Activated naive CD8-positive, alpha-beta T cell treated with anti-CD3 and anti-CD28 coated beads, Interleukin-2, amount 50 U/mL, for 16 hours (primary cell): ENCODE measurements around the gene ALMS1.
"Not testable (repeated sequence)": the region's sequence is repeated elsewhere in the genome, so short reads cannot be mapped to it uniquely, and the experiment has no call there.

Experiments used
- DNase-seq: peaks from one replicate; pipeline ENCODE4 v3.0.0-alpha.2; 2020; ENCODE audit warnings: low read depth, low spot score

ALMS1 gene

DNA sequence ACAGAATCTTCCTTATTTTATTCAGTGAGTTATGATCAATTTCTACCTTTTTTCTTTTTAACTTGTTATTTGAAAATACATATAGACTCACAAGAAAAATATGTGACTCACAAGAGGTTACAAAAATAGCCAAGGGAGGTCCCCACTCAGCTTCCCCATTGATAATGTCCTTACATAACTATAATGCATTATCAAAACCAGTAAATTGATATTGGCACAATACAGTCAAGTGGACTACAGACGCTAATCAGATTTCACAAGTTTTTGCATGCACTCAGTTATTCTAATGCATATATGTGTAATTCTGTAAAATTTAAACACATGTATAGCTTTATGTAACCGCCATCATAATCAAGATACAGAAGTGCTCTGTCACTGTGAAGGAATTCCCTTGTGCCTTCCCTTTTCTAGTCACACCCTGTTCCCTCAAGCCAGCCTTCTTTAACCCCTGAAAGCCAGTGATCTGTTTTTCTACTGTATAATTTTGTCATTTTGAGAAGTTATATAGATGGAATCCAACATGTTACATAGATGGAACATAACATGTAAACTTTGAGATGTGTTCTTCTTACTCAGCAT is 118.4 kb downstream of the ALMS1 start:
- DNase-seq: no peak

DNA sequence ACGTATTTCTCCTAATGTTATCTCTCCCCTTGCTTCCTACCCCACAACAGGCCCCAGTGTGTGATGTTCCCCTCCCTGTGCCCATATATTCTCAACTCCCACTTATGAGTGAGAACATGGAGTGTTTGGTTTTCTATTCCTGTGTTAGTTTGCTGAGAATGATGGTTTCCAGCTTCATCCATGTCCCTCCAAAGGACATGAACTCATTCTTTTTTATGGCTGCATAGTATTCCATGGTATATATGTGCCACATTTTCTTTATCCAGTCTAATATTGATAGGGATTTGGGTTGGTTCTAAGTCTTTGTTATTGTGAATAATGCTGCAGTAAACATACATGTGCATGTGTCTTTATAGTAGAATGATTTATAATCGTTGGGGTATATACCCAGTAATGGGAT is 119.2 kb downstream of the ALMS1 start:
- not testable (repeated sequence) for DNase-seq

DNA sequence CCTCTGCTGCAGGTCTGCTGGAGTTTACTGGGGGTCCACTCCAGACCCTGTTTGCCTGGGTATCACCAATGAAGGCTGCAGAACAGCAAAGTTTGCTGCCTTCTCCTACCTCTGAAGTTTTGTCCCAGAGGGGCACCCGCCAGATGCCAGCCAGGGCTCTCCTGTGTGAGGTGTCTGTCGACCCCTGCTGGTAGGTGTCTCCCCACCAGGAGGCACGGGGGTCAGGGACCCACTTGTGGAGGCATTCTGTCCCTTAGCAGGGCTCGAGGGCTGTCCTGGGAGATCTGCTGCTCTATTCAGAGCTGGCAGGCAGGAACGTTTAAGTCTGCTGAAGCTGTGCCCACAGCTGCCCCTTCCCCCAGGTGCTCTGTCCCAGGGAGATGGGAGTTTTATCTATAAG is 124.8 kb downstream of the ALMS1 start:
- not testable (repeated sequence) for DNase-seq

DNA sequence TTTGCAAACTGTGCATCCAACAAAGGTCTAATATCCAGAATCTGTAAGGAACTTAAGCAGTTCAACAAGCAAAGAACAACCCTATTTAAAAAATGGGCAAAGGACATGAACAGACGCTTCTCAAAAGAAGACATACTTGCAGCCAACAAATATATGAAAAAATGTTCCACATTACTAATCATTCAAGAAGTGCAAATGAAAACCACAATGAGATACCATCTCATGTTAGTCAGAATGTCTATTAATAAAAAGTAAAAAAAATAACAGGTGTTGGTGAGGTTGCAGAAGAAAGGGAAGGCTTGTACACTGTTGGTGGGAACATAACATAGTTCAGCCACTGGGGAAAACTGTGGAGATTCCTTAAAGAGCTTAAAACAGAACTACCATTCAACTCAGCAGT is 130.4 kb downstream of the ALMS1 start:
- no peak for DNase-seq

DNA sequence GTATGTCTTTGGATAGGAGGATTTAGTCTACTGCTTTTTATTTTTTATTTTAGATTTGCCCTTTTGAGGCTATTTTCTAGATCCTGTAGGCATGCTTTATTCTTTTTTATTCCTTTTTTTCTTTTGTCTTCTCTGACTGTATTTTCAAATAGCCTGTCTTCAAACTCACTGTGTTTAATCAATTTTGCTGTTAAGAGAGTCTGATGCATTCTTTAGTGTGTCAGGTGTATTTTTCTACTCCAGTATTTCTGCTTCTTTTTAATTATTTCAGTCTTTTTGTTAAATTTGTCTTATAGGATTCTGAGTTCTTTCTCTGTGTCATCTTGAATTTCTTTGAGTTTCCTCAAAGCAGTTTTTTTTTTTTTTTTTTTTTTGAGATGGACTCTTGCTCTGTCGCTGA is 143.1 kb downstream of the ALMS1 start:
- no peak for DNase-seq

DNA sequence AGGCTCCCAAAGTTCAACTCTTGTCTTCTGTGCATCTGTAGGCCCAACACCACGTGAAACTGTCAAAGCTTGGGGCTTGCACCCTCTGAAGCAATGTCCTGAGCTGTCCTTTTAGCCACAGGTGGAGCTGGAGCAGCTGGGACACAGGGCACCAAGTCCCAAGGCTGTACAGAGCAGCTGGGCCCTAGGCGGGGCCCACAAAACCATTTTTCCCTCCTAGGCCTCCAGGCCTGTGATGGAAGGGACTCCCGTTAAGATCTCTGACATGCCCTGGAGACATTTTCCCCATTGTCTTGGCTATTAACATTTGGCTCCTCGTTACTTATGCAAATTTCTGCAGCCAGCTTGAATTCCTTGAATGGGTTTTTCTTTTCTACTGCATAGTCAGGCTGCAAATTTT is 145.1 kb downstream of the ALMS1 start:
- DNase-seq: not testable (repeated sequence)

DNA sequence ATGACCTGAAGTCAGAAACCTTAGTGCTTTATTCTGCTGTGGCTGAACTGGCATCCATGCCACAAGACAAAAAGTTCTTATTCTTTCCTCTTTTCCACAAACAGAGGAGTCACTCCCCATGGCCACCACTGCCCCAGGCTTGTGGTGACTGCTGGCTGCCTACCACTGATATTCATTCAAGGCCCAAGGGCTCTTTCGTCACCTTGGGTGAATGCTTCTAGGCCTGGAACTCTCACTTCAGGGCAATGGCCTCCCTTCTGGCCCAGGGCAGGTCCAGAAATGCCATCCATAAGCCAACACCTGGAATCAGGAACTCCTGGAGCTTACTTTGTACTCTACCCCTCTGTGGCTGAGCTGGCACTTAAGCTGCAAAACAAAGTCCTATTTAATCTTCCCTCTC is 146.7 kb downstream of the ALMS1 start:
- no peak for DNase-seq

DNA sequence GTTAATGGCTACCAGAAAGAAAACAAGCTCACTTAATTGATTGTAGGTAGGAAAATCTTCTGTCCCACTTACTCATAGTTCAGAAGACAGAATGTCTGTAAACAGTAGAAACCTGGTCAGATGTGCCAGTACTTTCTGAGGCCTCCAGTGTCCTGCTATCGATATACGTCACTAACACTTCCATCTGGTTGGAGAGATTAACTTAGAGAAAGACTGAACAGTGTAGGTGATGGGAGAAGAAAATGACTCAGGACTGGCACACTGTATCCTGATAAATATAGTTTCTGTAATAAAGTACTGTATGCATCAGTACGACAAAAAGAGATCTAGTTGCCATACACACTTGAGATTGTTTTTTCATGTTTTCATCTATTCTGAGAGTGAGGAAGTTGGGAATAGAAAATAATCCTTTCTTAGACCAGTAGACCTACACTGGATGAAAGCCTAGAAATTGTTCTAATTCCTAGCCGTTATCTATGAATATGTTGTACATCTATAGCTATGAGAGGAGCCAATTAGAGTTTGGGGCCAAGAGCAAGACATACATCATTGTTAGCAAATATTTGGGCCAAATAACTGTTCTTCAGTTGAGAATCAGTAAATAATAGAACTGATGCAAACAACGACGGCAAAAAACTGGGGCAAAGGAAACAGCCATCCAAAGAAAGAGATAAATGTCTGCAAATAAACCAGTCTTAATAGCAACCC is 150.7 kb downstream of the ALMS1 start:
- no peak for DNase-seq

DNA sequence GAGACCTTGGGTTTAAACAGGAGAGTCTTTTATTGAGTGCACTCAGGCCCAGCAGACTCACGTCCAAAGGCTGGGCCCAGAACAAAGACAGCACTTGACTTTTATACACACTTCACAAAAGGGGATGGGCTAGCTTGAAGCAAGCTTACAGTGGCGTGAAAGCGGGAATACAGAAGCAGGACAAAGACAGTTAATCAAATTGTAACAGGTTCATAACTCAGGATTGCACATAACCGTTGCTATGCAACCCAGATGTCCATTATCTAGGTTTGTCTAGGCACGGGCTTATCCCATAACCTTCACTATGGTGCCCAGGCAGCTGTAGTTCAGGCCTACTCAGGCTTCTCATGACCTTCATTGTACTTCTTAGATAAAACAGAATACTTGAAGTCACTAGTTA is 175.2 kb downstream of the ALMS1 start:
- not testable (repeated sequence) for DNase-seq

DNA sequence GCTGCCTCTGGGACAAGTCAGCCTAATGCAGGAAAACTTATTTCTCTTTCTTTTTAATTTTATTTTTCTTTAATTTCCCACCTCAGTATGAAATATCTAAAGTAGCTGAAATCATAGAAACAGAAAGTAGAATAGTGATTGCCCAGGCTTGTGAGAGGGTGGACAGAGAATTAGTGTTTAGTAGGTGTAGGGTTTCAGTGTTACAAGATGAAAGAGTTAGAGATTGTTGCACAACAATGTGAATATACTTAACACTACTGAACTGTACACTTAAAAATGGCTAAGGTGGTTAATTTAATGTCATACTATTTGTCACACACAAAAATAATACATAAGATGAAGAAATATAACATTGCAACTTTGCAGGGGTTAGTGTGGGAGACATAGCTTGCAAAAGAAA is 175.8 kb downstream of the ALMS1 start:
- no peak for DNase-seq

DNA sequence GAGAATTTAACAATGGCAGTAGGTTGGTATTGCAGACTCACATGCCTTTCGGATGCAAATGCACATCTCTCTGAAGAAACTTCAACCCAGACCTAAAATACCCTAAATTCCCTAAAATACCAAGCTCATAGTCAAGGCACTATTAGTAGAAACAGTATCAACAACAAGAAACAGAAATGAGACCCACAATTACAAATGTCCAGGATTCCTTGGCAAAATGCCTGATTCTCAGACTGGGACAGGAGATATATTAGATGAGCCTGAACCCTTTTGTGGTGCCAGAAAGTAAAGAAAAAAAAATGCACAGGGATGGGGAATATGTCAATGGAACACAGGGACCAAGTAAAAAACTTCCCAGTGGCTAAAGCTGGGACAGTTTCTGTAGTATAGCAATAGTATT is 179.3 kb downstream of the ALMS1 start:
- no peak for DNase-seq

DNA sequence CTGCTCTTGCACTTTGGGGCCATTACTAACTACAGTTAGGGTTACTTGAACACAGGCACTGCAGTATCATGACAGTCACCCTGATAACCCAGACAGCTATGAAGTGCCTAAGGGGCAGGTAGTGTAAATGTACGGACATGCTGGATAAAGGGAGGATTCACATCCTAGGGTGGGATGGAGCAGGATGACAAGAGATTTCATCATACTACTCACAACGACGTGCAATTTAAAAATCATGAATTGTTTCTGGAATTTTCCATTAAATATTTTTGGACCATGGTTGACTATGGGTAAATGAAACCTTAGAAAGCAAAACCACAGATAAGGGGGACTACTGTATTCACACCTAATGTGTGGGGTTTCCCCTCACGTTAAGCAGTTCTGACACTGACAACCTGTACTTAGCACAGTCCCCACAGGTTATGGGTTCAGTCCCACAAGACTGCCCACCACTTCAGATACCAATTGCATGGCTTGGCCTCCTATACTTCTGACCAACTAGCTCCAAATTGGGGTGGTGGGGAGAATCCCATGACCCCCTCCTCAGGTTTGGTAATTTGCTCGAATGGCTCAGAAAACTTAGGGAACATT is 180.7 kb downstream of the ALMS1 start:
- no peak for DNase-seq

DNA sequence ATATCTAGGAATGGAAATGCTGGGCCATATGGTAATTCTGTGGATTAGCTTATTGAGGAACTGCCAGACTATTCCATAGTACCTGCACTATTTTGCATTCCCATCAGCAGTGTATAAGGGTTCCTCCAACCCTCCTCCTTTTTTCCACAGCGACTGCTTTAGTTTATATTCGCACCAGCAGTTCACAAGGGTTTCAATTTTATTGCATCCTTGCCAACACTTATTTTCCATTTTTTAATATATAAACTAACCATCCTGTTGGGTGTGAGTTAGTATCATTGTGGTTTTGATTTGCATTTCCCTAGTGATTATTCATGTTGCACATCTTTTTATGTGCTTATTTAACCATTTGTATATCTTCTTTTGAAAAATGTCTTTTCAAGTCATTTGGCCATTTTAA is 189.6 kb downstream of the ALMS1 start:
- no peak for DNase-seq

DNA sequence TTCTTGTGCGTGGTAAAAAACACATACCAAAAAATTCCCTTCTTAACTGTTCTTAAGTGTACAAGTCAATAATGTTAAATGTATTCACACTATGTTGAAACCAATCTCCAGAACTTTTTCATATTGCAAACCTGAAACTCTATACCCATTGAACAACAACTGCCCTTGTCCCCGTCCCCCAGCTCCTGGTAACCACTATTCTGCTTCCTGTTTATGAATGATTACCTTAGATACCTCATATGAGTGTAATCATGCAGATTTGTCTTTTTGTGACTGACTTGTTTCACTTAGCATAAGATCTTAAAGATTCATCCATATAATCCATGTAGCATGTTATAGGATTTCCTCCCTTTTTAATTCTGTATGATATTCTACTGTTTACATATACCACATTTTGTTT is 196.7 kb downstream of the ALMS1 start:
- no peak for DNase-seq

DNA sequence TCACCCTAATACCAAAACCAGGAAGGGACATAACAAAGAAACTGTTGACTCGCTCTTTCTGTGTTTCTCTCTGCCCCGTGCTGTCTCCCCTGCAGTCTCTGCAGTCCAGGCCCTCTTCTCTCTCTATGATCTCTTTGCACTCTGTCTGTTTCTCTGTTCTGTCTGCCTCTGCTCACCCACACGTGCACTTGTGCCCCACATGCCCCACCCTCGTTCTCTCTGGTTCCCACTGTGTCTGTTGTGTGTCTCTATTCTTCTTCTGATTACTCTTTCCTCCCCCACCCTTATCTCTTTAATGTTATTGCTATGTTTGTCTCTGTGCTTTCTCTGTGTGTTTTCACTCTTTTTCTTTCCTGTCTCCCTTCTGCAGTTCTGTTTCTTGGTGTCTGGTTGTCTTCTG is 202.5 kb downstream of the ALMS1 start:
- DNase-seq: no peak

DNA sequence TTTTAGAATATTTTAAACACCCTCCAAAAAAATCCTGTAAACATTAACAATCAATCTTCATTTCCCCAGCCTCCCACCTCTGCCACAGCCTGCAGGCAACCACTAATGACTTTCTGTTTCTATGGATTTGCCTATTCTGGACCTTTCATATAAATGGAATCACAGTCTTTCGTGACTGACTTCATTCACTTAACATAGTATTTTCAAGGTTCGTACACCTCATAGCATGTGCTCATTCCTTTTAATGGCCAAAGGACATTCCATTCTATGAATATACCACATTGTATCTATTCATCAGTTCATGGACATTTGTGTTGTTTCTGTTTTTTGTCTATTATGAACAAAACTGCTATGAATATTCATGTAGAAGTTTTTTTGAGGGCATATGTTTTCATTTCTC is 208.0 kb downstream of the ALMS1 start:
- no peak for DNase-seq

DNA sequence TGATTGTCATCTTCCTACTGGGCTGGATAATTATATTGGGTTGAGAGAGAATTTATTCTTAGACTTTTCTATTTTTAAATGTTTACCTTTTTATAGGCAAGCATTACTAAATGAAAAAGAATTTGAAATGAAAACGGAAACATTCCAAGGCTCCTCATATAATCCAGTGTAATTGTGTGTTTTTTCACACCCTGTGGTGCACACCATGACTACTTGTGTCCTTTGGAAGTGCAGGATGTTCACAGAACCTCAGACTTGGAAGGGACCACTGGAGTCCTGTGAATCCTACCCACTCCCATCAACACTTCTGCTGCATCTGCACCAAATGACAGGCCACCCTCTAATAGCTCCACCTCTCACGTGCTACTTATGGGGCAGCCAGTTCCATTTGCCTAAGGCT is 208.6 kb downstream of the ALMS1 start:
- DNase-seq: no peak

DNA sequence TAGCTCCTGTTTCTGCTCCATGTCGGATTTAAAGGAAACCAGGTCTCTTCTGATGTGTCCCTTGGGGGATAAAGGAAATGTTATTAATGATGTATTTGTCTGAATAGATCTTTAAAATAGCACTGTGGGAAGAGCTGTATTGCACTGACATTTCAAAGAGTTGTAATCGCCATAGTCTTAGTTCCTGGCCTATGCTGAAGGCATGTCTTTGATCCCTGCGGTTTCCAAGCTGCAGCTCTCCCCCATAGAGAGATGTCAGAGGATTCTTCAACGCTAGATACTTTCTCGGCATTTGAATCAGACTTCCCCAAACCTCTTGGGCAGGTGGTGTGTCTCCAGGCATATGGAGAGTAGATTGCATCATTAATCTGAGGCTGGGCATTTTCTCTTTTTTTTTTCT is 216.1 kb downstream of the ALMS1 start:
- no peak for DNase-seq

DNA sequence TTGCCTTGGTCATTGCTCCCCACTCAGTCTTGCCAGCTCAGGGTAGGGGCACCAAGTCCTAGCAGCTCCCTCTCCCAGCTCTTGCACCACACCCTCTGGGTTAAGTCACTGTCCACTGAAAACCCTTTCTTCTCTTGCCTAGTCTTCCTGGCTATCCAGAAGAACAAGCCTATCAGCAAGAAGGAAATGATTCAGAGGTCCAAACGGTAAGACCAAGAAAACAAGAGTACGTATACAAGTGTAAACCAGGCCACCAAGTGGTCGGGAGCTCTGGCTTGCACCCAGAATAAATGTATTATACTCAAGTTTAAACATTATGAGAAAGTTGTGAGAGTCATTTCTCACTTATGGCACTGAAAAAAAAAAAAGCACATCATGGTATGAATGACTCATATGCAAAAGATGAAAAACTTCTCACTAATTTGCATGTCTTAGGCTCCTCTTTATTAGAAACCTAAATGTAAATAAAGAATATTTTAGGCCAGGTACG is 217.5 kb downstream of the ALMS1 start:
- not testable (repeated sequence) for DNase-seq

DNA sequence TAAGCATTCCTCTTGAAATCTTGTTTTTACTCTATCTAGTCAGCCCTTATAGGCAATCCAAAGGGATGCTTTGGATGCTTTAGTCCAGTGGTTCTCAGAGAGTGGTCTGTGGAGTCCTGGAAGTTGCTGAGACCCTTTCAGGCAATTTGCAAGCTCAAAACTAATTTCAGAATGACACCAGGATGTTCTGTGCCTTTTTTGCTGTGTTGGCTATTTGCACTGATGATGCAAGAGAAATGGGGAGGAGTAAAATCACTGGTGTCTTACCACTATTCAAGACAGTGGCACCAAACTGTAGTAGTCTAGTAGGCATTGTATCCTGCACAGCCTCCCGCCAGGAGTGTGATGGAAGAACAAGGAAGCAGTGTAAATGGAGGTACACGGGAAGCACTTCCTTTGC is 219.0 kb downstream of the ALMS1 start:
- not testable (repeated sequence) for DNase-seq

DNA sequence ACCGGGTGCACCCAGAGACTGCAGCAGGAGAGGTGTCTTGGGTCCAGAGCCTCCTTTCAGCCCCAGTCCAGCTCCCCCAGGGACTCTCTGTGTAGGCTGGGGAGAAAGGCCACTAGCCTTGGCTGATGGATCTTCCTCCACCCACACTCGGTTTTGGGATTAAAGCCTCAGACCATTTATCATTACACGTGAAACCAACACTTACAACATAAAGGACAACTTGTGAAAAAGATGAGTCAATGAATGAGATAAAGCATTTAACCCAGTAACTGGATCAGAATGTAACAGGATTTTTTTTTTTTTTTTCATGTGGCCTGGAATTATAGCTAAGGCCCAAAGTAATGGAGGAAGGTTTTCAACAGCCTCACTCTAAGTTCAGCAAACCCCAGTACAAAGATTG is 224.5 kb downstream of the ALMS1 start:
- DNase-seq: no peak

DNA sequence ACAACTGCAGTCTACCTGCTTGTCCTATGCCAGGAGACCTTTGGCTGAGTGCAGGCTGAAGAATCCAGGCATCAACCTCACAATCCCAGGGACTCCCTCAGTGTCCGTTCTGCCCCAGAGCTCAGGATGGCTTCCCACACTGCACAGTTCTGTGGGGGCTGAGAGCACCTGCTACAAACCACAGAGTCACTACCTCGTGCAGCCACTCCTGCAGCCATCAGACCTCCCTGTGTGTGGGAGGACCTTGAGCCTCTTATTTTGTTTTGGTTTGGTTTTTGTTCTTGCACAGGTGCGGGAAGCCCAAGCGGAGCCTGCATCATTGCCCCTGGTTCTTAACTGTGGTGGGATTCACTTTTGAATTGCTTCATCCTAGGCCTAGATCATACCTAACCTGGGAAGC is 225.6 kb downstream of the ALMS1 start:
- no peak for DNase-seq

DNA sequence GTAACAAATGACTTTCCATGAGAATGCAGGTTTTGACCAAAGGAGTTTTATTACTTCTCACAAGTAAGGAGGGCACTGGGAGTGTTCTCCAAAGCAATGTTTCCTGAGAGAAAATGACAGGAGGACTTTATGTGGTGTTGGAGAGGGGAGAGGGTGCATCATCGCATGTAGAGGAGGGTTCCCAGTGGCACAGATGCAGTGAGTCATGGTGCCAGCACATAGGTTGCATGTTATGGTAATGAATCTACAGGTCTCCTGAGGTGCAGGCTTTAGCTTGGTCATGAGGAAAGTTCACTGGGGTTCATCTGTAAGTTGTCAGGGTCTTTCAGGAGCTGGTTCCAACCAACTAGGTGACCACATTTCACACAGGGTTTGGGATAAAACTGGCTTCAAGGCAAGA is 226.2 kb downstream of the ALMS1 start:
- DNase-seq: no peak
